ENCODE measurements around the gene PTPRG.

The PTPRG gene

DNA sequence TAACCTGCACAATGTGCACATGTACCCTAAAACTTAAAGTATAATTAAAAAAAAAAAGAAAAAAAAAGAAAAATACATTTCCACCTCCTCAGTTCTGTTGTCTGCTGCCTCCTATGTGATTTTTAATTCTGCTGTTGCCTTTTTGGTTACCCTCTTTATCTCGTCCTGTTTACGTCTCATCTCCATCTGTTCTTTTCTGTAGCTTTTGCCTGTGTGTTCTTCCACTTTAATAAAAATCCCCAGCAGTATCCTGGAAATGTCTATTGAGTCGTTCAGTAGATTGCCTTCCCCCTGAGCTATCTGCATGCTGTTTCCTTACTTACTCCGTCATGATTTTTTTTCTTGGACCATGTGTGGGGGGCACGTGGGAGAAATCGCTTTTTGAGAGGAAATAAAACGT is 509.5 kb downstream of the PTPRG start:
- TF ChIP-seq, protein P1, sequence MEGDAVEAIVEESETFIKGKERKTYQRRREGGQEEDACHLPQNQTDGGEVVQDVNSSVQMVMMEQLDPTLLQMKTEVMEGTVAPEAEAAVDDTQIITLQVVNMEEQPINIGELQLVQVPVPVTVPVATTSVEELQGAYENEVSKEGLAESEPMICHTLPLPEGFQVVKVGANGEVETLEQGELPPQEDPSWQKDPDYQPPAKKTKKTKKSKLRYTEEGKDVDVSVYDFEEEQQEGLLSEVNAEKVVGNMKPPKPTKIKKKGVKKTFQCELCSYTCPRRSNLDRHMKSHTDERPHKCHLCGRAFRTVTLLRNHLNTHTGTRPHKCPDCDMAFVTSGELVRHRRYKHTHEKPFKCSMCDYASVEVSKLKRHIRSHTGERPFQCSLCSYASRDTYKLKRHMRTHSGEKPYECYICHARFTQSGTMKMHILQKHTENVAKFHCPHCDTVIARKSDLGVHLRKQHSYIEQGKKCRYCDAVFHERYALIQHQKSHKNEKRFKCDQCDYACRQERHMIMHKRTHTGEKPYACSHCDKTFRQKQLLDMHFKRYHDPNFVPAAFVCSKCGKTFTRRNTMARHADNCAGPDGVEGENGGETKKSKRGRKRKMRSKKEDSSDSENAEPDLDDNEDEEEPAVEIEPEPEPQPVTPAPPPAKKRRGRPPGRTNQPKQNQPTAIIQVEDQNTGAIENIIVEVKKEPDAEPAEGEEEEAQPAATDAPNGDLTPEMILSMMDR (IDR thresholded peaks at IDR 0.05; ENCODE audit: low read depth, low read length): no peak
- no peak for DNase-seq (ENCODE audit: extremely low read depth, low read depth)

DNA sequence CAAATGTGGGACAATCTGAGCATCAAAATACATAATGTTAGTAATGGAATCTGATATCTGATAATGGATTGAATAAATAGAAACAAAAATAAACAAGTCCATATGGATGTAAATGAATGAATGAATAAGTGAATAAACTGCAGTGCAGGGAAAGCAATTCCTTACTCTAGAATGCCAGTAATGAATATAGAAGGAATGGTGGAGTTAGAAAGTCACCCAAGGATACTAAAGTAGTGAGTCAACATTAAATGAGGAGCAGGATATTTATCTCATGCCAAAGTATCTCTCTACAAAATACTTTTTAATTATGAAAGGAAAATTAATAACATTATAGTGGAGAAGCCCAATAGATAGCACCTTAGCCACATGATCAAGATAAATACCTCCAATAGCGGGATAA is 511.7 kb downstream of the PTPRG start:
- DNase-seq (ENCODE audit: extremely low read depth, low read depth): no peak
- TF ChIP-seq, protein P1 (IDR thresholded peaks at IDR 0.05; ENCODE audit: low read depth, low read length): no peak

DNA sequence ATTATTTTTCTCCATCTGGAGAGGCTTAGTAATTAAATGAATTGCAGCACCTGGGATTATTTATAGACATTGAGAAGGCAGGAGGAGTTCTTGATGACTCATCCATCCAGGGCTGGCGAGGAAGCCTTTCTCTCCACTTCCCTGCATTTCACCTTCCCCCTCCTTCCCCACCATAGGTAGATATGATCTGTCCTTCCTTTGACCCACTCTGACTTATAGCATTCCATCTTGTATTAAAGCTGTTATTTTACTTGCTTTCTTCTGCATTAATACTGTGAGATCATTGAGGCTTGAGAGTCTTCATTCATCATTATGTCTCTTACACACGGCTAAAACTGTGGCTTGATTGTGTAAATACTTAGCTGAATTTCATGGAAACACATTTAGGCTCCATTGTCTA is 523.2 kb downstream of the PTPRG start:
- DNase-seq (ENCODE audit: extremely low read depth, low read depth): no peak
- TF ChIP-seq, protein P1 (IDR thresholded peaks at IDR 0.05; ENCODE audit: low read depth, low read length): no peak

DNA sequence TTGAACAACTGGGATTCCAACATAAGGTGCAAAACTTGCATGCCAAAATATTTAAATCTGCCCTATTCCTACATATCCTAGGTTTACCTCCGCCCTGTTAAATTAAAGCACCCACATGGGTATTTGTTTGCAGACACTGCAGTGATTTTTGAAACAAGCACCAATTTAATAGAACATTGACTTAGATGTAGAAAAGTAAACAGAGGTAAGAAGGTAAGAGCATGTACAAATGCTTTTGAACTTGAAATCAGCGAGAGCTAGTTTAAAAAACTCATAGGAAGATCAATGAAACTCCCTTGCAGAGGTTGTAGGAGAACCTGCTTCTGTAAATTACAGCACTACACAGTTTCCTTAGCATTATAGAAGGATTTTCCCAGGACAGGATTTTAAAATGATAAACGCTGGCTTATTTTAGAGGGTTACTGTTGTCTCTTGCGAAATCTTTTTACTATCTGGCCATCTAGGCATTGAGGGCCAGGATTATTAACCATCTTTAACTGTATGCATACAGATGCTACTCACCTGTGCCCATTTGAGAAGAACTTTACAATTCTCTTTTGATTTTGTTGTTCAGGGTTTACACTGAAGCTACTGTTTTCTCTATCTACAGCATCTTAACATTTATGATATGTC is 527.2 kb downstream of the PTPRG start:
- TF ChIP-seq, protein P1 (IDR thresholded peaks at IDR 0.05; ENCODE audit: low read depth, low read length): no peak
- DNase-seq (ENCODE audit: extremely low read depth, low read depth): no peak

DNA sequence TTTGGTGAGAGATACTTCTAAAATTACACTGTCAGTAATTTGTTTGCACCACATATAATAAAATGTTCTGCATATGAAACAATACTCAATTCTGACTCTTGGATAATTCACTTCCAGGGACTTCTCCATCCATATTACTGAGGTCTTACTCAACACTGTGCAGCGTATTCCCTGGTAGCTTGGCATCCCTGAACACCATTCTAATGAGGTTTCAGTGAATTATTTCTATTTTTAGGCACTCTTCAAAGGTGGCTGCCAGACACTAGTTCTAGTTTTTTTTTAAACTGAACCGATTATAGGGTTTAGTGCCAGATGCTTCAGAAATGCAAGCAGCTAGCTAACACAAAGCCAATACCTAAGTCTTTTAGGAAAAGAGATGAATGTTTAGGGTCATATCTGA is 528.7 kb downstream of the PTPRG start:
- TF ChIP-seq, protein P1 (IDR thresholded peaks at IDR 0.05; ENCODE audit: low read depth, low read length): no peak
- no peak for DNase-seq (ENCODE audit: extremely low read depth, low read depth)

DNA sequence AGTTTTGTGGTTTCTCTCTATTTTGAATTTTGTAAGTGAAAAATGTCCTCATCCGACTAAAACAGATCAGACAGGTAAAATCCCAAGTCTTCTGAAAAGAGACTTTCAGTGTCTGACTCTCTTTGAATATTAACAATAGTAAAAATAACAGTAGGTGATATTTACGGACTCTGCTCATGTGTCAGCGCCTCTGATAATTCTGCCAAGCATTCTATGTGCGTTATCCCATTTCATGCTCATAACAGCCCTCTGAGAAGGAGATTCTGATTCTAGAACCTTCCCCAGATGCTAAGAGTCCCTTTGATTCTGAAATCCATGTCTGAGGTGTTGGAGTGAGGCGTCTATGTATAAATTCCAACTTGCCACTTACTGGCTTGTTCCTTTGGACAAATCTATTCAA is 529.1 kb downstream of the PTPRG start:
- no peak for DNase-seq (ENCODE audit: extremely low read depth, low read depth)
- TF ChIP-seq, protein P1 (IDR thresholded peaks at IDR 0.05; ENCODE audit: low read depth, low read length): no peak

DNA sequence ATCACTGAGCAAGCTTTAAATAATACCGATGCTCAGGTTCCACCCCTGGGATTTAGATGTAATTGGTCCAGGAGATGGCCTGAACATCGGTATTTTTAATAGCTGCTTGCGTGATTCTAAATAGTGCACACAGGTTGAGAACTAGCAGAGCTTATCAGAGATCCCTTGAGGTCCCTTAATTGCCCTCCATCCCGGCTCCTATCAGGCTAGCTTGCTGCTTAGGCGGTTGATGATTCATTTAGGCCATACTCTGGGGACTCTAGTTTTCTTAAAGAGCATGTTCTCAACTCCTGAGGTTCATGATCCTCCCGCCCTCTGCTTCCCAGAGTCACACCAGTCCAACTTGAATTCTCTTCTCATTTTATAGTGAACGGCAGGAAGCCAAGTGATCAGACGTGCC is 531.7 kb downstream of the PTPRG start:
- no peak for DNase-seq (ENCODE audit: extremely low read depth, low read depth)
- TF ChIP-seq, protein P1 (IDR thresholded peaks at IDR 0.05; ENCODE audit: low read depth, low read length): no peak
